GM21786 (cell line): Measurements from ENCODE around the gene MITD1.
A peak's percentile ranks its signal among the peaks of the same experiment; 100 is the strongest.
"Not testable (repeated sequence)": the region's sequence is repeated elsewhere in the genome, so short reads cannot be mapped to it uniquely, and the experiment has no call there.

ENCODE experiments used
- ATAC-seq: cut with Tn5 transposase; IDR thresholded peaks from one replicate; pipeline ENCODE4 v1.9.1; 2021; ENCODE audit not compliant: unreplicated experiment

MITD1 gene

GRCh38 chr2:99180755-99181623, at the start of gene MITD1, which contains the start of gene MRPL30:
Gene MITD1 (minus strand): TSS chr2:99181058. CDS start chr2:99180981, 77 bp downstream.
Gene MRPL30 (plus strand): TSS chr2:99181184. CDS start chr2:99186204, 5,020 bp downstream.
- ATAC-seq = peak; percentile 94

DNA sequence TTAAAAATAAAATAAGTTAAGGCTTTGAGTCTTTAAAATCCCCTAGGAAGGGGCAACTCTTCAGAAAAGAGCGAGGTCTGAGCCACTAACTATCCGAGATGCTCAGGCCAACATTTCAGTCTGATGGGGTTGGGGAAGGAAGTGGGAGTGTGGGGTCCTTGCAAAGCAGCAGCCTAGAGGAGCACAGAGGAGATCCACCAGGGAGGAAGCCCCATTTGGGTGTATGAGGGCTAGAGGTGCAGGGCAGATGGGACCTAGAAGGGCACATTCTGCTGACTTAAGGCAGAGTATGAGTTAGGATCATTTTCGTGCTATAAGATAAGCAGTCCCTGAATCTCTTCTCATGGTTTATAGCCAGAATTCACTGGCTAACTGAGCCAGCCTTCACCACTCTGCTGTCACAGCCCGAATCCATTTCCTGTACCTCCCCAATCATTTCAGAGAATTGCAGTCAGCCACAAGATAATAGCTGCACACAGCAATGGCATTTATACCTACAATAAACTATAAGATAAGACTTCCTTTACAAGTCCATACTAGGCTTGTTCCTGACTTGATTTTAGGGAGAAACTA, 37.2 kb upstream of the MITD1 start:
- ATAC-seq = no peak

GRCh38 chr2:99216096-99216495, 35.2 kb upstream of the MITD1 start:
- no peak for ATAC-seq

- ATAC-seq = no peak
Observed at GRCh38 chr2:99205491-99205890, 24.6 kb upstream of the MITD1 start.

- no peak for ATAC-seq
Observed at GRCh38 chr2:99201959-99202678, 21.3 kb upstream of the MITD1 start.

GRCh38 chr2:99200076-99200800, 19.4 kb upstream of the MITD1 start:
- no peak for ATAC-seq

DNA sequence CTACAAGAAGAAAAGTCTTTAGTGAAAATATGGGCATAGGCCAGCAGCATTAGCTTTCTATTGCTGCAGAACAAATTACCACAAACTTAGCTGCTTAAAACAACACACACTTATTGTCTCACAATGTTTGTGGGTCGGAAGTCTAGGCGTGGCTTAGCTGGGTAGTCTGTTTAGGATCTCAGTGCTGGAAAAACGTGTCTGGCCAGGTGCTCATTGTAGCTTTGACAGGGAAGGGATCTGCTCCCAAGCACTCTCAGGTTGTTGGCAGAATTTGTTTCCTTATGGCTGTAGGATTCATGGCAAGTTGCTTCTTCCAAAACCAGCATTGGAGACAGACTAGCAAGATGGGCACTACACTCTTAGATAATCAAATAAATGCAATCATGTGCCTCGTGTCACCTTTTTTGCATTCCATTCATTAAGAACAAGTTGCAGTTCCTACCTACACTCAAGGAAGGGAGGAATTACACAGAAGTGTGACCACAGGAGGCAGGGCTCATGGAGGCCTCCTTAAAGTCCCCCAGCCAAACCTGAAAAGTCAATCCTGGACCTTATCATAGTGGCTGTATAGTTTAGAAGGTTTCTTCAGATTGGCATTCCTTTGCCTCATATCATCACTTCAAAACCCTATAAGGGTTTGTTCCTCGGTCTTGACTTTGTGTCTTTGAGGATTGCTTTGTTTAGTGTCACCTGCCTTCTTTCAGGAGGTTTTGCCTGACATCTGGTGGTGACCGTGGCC, 17.4 kb upstream of the MITD1 start:
- ATAC-seq = no peak

GRCh38 chr2:99192364-99192763, 11.5 kb upstream of the MITD1 start:
- ATAC-seq = not testable (repeated sequence)

DNA sequence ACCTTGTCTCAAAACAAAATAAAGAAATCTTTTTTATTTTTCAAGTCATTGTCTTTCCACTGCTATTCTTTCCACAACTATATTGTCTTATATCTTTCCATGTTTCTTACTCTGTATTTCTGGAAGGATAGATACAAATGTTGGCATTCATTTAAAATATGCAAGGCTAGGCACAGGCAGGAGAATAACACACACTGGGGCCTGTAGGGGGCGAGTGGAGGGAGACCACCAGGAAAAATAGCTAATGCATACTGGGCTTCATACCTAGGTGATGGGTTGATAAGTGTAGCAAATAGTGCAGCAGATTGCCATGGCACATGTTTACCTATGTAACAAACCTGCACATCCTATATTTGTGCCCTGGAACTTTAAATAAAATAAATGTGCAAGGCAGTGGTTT, 9.7 kb upstream of the MITD1 start:
- ATAC-seq = no peak

DNA sequence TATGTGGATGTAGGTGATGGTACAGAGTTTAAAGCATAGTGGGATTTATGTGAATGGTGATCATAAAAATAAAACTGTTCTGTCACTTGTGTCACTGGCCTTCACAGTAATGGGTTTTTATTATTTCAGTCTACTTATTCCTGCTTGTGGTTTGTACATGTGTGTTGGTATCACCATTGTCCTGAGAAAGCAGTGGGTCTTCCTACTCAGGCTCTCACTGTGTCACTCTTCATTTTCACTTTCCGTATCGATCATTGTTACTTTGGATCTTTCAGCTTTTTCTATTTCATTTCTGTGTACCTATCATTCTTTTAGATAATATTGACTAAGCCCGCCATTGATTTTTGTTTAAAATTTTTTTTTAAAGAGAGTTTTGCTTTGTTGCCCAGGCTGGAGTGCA, 7.5 kb upstream of the MITD1 start:
- no peak for ATAC-seq

DNA sequence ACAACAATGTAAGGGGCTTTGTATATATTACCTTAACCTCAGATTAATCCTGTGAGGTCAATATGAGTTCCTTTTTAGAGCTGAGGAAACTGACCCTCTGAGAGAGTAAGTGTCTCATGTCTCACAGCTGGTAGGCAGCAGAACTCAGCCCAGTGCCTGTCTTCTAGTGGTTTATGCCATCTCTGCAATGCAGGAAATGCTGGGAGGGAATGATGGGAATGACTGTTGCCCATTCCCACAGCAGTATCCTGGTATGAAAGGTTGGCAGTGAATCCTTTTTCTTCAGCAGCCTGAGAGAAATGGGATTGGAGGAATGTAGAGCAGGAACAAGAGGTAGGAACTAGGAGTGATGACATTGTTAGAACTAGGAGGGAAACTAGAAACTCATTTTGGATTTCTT, 6.2 kb upstream of the MITD1 start:
- ATAC-seq = no peak

GRCh38 chr2:99184811-99185210, 4.0 kb upstream of the MITD1 start:
- ATAC-seq = no peak

GRCh38 chr2:99183025-99183424, 2.2 kb upstream of the MITD1 start:
- ATAC-seq = no peak

DNA sequence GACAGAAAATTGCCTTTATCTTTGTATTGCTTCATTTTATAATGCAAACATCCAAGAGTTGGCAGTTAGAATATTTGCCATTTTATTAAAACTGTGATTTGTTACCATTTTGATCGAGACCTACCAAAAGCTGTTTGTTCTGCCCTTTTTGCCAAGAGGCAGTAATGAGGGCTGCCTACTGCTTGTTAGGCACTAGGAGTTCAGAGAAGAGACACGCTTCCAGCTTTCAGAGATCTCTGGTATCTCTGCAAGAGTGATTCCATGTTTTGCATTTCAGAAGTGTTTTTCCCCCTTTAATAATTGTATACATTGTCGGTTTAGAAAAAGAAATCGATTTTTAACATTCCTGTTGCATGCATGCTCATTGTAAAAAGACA, 754 bp upstream of the MITD1 start:
- no peak for ATAC-seq

GRCh38 chr2:99171377-99172140, 9.3 kb downstream of the MITD1 start:
- ATAC-seq = no peak

- ATAC-seq = no peak
Observed at GRCh38 chr2:99169534-99169933, 11.3 kb downstream of the MITD1 start.

DNA sequence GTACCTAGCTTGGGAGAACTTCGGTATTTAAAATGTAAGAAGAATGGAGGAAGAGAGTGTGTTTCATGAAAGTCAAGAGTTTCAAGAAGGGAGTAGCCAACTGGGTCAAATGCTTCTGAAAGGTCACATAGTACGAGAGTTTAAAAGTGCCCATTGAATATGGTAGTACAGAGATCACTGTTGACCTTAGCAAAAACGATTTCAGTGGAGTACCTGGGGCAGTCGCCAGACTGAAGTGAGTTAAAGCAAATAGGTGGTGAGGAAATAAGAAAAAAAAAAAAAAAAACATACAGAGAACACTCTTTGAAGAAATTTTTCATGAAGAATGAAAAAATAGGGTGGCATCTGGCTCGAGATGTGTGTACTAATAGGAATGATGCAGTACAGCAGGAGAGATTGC, 14.6 kb downstream of the MITD1 start:
- ATAC-seq = no peak

GRCh38 chr2:99159594-99159993, 21.3 kb downstream of the MITD1 start:
- ATAC-seq = no peak

DNA sequence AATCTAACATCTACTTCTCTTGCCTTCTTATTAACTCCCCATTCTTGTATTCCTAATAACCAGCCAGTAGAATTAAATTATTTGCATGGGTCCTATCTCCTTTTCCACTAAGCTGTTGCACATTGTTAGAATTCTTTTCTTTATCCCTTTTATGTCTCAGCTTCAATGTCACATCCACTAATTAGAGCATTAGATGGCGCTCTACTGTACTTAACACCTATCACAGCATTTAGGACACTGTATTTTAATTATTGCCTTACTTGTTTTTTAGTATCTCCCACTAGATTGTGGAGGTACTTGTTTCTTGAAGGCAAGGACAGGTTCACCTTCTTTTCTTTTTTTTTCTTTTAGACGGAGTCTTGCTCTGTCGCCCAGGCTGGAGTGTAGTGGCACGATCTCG, 22.3 kb downstream of the MITD1 start:
- ATAC-seq = no peak

DNA sequence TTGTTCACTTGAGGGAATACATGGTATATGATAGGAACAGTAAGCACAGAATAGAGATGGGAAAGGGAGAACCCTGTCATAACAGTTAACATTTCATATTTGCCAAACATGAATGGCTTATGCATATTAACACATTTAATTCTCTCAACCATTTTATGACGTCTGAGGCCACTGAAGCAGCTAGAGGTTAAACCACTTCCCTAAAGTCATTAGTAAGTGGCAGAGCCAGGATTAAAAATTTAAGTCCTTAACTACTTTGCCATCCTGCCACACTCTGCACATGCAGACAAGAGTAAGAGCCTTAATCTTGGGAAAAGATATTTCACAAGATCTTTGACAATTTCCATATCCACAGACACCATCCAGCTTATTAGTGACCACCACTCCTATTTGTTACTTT, 24.0 kb downstream of the MITD1 start:
- no peak for ATAC-seq
